ENCODE data around the gene ATOX1.
"Not testable (repeated sequence)": the region's sequence is repeated elsewhere in the genome, so short reads cannot be mapped to it uniquely, and the experiment has no call there.

ATOX1 gene

DNA sequence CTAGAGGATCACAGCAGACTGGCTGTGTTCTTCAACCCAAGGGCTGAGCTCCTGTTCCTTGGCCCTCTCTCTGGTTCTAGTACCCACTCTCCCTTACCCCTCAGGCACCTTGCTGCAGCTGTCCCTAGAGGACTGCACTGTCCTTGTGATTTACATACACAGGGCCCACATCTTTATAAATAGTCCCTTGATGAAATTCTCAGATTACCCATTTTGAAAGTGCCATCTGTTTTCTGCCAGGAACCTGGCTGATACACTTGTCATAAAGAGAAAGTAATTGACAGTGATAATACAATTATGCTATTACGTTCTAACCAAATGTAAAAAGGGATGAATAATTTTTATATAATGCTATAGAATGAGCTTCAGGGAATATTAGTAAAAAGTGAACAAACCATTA, 55.2 kb downstream of the ATOX1 start:
- Histone ChIP-seq H3K4me3 (ENCODE audit: low read depth in 1 of 2, low read length in 2 of 2) (no peak overlapping the region), H3K4me1 (ENCODE audit: control insufficient read depth in 1 of 2, insufficient read depth in 2 of 2, low read length in 2 of 2) (peaks cover 24 to 31% of the 10 kb centered on the region in 2 donors), H3K36me3 (ENCODE audit: control insufficient read depth in 1 of 2, insufficient read depth in 2 of 2, low read length in 2 of 2) (no peaks in the 10 kb centered on the region), H3K9me3 (ENCODE audit: control insufficient read depth in 1 of 2, low read length in 2 of 2) (no peaks in the 10 kb centered on the region), H3K9ac (ENCODE audit: low read depth in 1 of 2, low read length in 2 of 2) (no peak overlapping the region), H3K27ac (ENCODE audit: low read depth, low read length) (no peak overlapping the region), H3K27me3 (ENCODE audit: control insufficient read depth in 1 of 2, insufficient read depth in 2 of 2, low read length in 2 of 2) (no peaks in the 10 kb centered on the region)

DNA sequence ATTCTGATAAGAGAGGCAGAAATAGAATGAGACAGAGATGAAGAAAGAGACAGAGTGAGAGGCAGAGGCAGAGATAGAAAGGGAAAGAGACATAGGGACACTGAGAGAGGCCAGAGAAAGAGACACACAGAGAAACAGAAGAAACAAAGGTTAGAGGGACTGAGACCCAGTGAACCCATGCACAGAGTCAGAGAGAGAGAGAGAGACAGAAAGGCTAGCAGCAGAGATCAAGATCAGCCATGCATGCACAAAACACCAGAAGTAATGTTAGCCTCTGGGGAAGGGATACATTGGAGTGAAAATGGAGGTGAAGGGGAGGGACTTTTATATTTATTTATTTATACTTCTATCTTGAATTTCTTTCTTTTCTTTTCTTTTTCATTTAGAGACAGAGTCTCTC, 57.6 kb downstream of the ATOX1 start:
- Histone ChIP-seq H3K9me3 (ENCODE audit: control insufficient read depth in 1 of 2, low read length in 2 of 2) (no peaks in the 10 kb centered on the region), H3K4me3 (ENCODE audit: low read depth in 1 of 2, low read length in 2 of 2) (no peak overlapping the region), H3K27ac (ENCODE audit: low read depth, low read length) (no peak overlapping the region), H3K9ac (ENCODE audit: low read depth in 1 of 2, low read length in 2 of 2) (no peak overlapping the region), H3K27me3 (ENCODE audit: control insufficient read depth in 1 of 2, insufficient read depth in 2 of 2, low read length in 2 of 2) (no peaks in the 10 kb centered on the region), H3K4me1 (ENCODE audit: control insufficient read depth in 1 of 2, insufficient read depth in 2 of 2, low read length in 2 of 2) (peaks cover 21 to 27% of the 10 kb centered on the region in 2 donors), H3K36me3 (ENCODE audit: control insufficient read depth in 1 of 2, insufficient read depth in 2 of 2, low read length in 2 of 2) (no peaks in the 10 kb centered on the region)

DNA sequence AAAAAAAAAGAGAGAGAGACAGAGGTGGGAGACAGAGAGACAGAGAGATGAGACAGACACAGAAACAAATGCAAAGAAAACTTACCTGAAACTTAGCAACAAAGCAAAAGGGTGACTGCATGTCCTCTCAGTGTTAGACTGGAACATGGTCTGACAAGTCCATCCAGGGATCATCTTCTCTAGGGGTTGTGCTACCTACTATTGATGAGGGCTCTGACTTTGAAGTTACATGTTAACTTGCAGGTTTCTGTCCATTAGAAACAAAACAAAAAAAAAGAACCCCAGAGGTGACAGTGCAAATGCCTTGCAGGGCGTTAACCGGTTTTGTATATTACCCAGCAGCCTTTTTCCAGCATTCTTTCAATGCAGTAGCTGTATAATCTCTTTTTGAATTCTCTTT, 58.1 kb downstream of the ATOX1 start:
- H3K27me3 ChIP-seq (ENCODE audit: control insufficient read depth in 1 of 2, insufficient read depth in 2 of 2, low read length in 2 of 2) = no peaks in the 10 kb centered on the region
- H3K27ac ChIP-seq (ENCODE audit: low read depth, low read length) = no peak overlapping the region
- no peak overlapping the region for H3K4me3 ChIP-seq (ENCODE audit: low read depth in 1 of 2, low read length in 2 of 2)
- peaks cover 21 to 27% of the 10 kb centered on the region in 2 donors for H3K4me1 ChIP-seq (ENCODE audit: control insufficient read depth in 1 of 2, insufficient read depth in 2 of 2, low read length in 2 of 2)
- no peaks in the 10 kb centered on the region for H3K9me3 ChIP-seq (ENCODE audit: control insufficient read depth in 1 of 2, low read length in 2 of 2)
- H3K9ac ChIP-seq (ENCODE audit: low read depth in 1 of 2, low read length in 2 of 2) = no peak overlapping the region
- H3K36me3 ChIP-seq (ENCODE audit: control insufficient read depth in 1 of 2, insufficient read depth in 2 of 2, low read length in 2 of 2) = no peaks in the 10 kb centered on the region

DNA sequence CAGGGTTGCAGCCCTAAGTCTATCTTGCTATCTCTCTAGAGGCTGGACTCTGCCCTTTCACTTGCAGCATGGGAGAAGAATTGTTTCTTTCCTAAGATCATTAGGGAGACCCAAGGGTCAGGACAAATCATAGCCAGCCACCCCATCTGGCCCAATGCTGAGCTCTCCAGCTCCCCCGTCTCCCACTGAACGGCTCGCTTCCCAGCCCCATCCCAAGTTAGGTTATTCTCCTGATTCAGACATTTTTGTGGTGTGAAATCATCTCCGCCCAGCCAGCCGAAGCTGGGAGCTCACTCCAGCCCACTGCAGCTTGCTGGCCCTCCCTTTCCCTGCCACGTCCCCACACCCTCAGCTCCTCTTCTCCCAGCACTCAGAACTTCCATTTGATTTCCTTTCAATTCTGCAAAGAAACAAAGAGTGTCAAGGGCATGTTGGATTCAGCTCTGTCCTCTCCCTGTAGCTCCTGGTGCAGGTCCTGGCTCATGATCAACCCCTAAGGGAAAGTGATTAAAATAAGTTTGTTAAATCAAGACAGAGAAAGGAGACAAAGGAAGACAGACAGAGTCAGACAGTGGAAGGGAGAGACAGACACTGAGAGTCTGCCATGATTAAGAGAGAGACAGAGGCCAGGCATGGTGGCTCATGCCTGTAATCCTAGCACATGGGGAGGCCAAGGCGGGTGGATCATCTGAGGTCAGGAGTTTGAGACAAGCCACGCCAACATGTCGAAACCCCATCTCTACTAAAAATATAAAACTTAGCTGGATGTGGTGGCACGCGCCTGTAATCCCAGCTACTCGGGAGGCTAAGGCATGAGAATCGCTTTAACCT, 59.1 kb downstream of the ATOX1 start:
- peak overlapping the region in 1 of 2 donors; percentile 5 for H3K4me3 ChIP-seq (ENCODE audit: low read depth in 1 of 2, low read length in 2 of 2)
- peaks cover 21 to 26% of the 10 kb centered on the region in 2 donors for H3K4me1 ChIP-seq (ENCODE audit: control insufficient read depth in 1 of 2, insufficient read depth in 2 of 2, low read length in 2 of 2)
- H3K36me3 ChIP-seq (ENCODE audit: control insufficient read depth in 1 of 2, insufficient read depth in 2 of 2, low read length in 2 of 2) = no peaks in the 10 kb centered on the region
- peak overlapping the region; percentile 11 to 32 for H3K9ac ChIP-seq (ENCODE audit: low read depth in 1 of 2, low read length in 2 of 2)
- no peaks in the 10 kb centered on the region for H3K27me3 ChIP-seq (ENCODE audit: control insufficient read depth in 1 of 2, insufficient read depth in 2 of 2, low read length in 2 of 2)
- peak overlapping the region; percentile 42 for H3K27ac ChIP-seq (ENCODE audit: low read depth, low read length)
- H3K9me3 ChIP-seq (ENCODE audit: control insufficient read depth in 1 of 2, low read length in 2 of 2) = no peaks in the 10 kb centered on the region

DNA sequence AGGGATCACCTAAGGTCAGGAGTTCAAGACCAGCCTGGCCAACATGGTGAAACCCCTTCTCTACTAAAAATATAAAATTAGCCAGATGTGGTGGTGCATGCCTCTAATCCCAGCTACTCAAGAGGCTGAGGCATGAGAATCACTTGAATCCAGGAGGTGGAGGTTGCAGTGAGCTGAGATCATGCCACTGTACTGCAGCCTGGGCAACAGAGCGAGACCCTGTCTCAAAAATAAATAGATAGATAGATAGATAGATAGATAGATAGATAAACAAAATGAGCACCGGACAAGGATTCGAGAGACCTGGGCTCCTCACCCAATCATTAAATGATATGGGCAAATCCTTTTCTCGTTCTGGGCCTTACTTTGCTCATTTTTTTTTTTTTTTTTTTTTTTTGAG, 60.4 kb downstream of the ATOX1 start:
- not testable (repeated sequence) for H3K27me3 ChIP-seq (ENCODE audit: control insufficient read depth in 1 of 2, insufficient read depth in 2 of 2, low read length in 2 of 2); H3K36me3 ChIP-seq (ENCODE audit: control insufficient read depth in 1 of 2, insufficient read depth in 2 of 2, low read length in 2 of 2); H3K9me3 ChIP-seq (ENCODE audit: control insufficient read depth in 1 of 2, low read length in 2 of 2); H3K4me3 ChIP-seq (ENCODE audit: low read depth in 1 of 2, low read length in 2 of 2); H3K27ac ChIP-seq (ENCODE audit: low read depth, low read length); H3K9ac ChIP-seq (ENCODE audit: low read depth in 1 of 2, low read length in 2 of 2)
- H3K4me1 ChIP-seq (ENCODE audit: control insufficient read depth in 1 of 2, insufficient read depth in 2 of 2, low read length in 2 of 2) = peaks cover 14 to 16% of the 10 kb centered on the region in 2 donors

DNA sequence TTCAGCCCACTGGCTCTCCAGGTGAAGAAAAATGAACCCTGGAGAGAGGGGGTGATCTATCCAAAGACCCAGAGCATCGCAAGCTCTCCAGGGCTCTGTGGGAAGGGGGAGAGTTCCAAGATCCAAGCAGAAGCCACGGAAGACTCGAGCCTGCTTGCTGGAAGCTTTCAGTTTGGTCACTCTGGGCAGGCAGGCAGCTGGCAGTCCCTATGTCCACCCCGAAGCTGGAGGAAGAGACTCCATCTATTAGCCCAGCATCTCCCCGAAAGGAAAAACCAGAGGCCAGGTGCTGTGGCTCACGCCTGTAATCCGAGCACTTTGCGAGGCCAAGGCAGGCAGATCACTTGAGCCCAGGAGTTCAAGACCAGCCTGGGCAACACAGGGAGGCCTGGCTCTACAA, 61.0 kb downstream of the ATOX1 start:
- no peak overlapping the region for H3K4me3 ChIP-seq (ENCODE audit: low read depth in 1 of 2, low read length in 2 of 2)
- peaks cover 10% of the 10 kb centered on the region in 2 donors for H3K4me1 ChIP-seq (ENCODE audit: control insufficient read depth in 1 of 2, insufficient read depth in 2 of 2, low read length in 2 of 2)
- no peak overlapping the region for H3K9ac ChIP-seq (ENCODE audit: low read depth in 1 of 2, low read length in 2 of 2)
- no peaks in the 10 kb centered on the region for H3K9me3 ChIP-seq (ENCODE audit: control insufficient read depth in 1 of 2, low read length in 2 of 2)
- H3K36me3 ChIP-seq (ENCODE audit: control insufficient read depth in 1 of 2, insufficient read depth in 2 of 2, low read length in 2 of 2) = no peaks in the 10 kb centered on the region
- H3K27ac ChIP-seq (ENCODE audit: low read depth, low read length) = no peak overlapping the region
- no peaks in the 10 kb centered on the region for H3K27me3 ChIP-seq (ENCODE audit: control insufficient read depth in 1 of 2, insufficient read depth in 2 of 2, low read length in 2 of 2)

DNA sequence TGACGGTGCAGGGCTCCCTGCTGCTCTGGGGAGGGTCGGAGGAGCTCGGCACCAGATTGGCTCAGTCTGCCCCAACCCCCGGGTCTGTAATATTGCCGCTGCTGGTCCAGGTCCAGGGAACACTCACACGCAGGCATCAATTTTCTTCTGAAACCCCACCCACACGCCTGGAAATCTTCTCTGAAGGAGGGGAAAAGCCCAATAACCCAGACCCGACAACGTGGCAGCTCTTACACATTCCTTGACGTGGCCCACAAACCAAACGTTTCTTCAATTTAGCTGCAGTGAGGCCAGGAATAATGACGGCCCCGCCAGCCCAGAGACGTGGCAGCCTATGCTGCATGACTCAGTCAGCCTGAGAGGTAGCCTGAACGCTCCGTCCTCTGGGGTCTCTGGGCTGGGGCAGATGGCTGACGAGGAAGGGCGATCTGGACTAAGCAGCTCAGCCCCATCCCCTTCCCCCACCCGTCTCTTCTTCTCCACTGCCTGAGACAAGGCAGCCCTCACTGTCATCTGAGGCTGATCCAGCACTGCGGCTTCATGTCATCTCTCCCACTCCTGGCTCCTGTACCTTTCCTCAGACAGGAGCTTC, 61.9 kb downstream of the ATOX1 start:
- Histone ChIP-seq H3K4me1 (ENCODE audit: control insufficient read depth in 1 of 2, insufficient read depth in 2 of 2, low read length in 2 of 2) (peaks cover 9 to 10% of the 10 kb centered on the region in 2 donors), H3K4me3 (ENCODE audit: low read depth in 1 of 2, low read length in 2 of 2) (no peak overlapping the region), H3K36me3 (ENCODE audit: control insufficient read depth in 1 of 2, insufficient read depth in 2 of 2, low read length in 2 of 2) (no peaks in the 10 kb centered on the region), H3K27me3 (ENCODE audit: control insufficient read depth in 1 of 2, insufficient read depth in 2 of 2, low read length in 2 of 2) (no peaks in the 10 kb centered on the region), H3K9ac (ENCODE audit: low read depth in 1 of 2, low read length in 2 of 2) (peak overlapping the region in 1 of 2 donors; percentile 19), H3K27ac (ENCODE audit: low read depth, low read length) (peak overlapping the region; percentile 58), H3K9me3 (ENCODE audit: control insufficient read depth in 1 of 2, low read length in 2 of 2) (no peaks in the 10 kb centered on the region)

DNA sequence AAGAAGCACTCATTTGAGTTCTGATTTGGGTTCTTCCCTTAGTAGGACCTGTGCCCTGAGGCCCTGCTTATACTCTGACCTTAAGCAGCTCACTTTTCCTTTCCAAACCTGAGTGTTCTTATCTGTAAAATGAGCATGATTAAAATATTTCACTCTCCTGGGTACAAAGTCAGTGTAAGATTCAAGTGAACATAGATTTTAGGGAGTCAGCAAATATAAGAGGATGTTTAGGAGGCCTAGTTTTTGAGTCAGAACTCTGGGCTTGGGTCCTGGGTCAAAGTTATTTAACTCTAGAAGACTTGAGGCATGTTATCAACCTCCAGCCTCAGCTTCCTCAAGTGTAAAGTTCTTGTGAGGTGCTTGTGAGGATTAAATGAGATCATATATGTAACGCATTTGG, 63.0 kb downstream of the ATOX1 start:
- H3K27me3 ChIP-seq (ENCODE audit: control insufficient read depth in 1 of 2, insufficient read depth in 2 of 2, low read length in 2 of 2) = no peaks in the 10 kb centered on the region
- H3K4me1 ChIP-seq (ENCODE audit: control insufficient read depth in 1 of 2, insufficient read depth in 2 of 2, low read length in 2 of 2) = peaks cover 9 to 10% of the 10 kb centered on the region in 2 donors
- no peak overlapping the region for H3K9ac ChIP-seq (ENCODE audit: low read depth in 1 of 2, low read length in 2 of 2)
- no peak overlapping the region for H3K4me3 ChIP-seq (ENCODE audit: low read depth in 1 of 2, low read length in 2 of 2)
- H3K36me3 ChIP-seq (ENCODE audit: control insufficient read depth in 1 of 2, insufficient read depth in 2 of 2, low read length in 2 of 2) = no peaks in the 10 kb centered on the region
- no peak overlapping the region for H3K27ac ChIP-seq (ENCODE audit: low read depth, low read length)
- no peaks in the 10 kb centered on the region for H3K9me3 ChIP-seq (ENCODE audit: control insufficient read depth in 1 of 2, low read length in 2 of 2)

DNA sequence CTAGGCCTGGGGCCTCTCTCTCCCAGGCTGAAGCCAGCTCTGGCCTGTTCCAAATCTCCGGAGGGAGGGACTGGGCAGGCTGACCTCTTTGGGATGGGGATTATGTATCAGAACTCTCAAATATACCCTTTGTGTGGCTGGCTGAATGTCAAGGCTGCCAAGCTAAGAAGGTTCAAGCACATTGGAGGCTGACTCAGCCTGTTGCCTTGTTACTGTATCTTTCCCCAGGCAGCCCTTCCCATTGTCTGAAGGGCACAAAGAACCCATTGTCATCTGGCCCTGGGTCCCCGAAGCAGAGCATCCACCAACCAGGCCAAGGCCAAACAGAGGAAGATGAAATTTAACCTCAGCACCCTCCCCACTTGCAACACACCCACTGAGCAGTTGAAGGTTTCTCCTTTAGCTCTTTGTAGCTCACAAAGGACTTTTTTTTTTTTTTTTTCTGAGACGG, 64.4 kb downstream of the ATOX1 start:
- no peak overlapping the region for H3K27ac ChIP-seq (ENCODE audit: low read depth, low read length)
- peaks cover 5 to 7% of the 10 kb centered on the region in 2 donors for H3K4me1 ChIP-seq (ENCODE audit: control insufficient read depth in 1 of 2, insufficient read depth in 2 of 2, low read length in 2 of 2)

More for the DNA sequence above, 64.4 kb downstream of the ATOX1 start:
- H3K36me3 ChIP-seq (ENCODE audit: control insufficient read depth in 1 of 2, insufficient read depth in 2 of 2, low read length in 2 of 2) = no peaks in the 10 kb centered on the region
- H3K9ac ChIP-seq (ENCODE audit: low read depth in 1 of 2, low read length in 2 of 2) = no peak overlapping the region
- no peak overlapping the region for H3K4me3 ChIP-seq (ENCODE audit: low read depth in 1 of 2, low read length in 2 of 2)
- H3K27me3 ChIP-seq (ENCODE audit: control insufficient read depth in 1 of 2, insufficient read depth in 2 of 2, low read length in 2 of 2) = no peaks in the 10 kb centered on the region
- H3K9me3 ChIP-seq (ENCODE audit: control insufficient read depth in 1 of 2, low read length in 2 of 2) = no peaks in the 10 kb centered on the region
